Measurements from ENCODE around the gene DHH. TPM values are rescaled to one million over a fixed set of nuclear protein-coding genes. Genes with fewer than 3 reads are reported as not detected.
"Not testable (repeated sequence)": the region's sequence is repeated elsewhere in the genome, so short reads cannot be mapped to it uniquely, and the experiment has no call there.

The DHH gene
- total RNA-seq, 2 experiments from 2014 or later = 0.14 TPM; not detected in 1

GRCh38 chr12:49068879-49069506 is 25.6 kb downstream of the DHH start:
- ATAC-seq (no peak), DNase-seq (no peak)
- Mint-ChIP-seq H3K4me3 (peak overlapping the region; percentile 98), H3K4me1 (ENCODE audit: low read depth) (peaks cover 28% of the 10 kb centered on the region), H3K27me3 (no peaks in the 10 kb centered on the region), H3K36me3 (ENCODE audit: low read depth) (peaks cover 16% of the 10 kb centered on the region), H3K27ac (peak overlapping the region; percentile 90), H3K9me3 (no peaks in the 10 kb centered on the region)
- intact Hi-C loops (cut with micrococcal nuclease) = no loop called here
- TF ChIP-seq CTCF (IDR thresholded peaks at IDR 0.05) = no peak
- POLR2A ChIA-PET = interaction anchor here (1.2 to 1.9 kb wide), 5 partner anchors 10 to 61 kb away, joined by 3 to 13 read pairs (median 6); partner anchors contain the start of gene TUBA1B
- CTCF ChIA-PET = interaction anchor here (0.5 to 7.5 kb wide), 15 partner anchors 16 to 215 kb away, joined by 3 to 220 read pairs (median 5); partner anchors contain the start of genes ARF3, DHH and TUBA1B

- ChIA-PET POLR2A (interaction anchor here (0.7 to 3.6 kb wide), 4 partner anchors 40 to 185 kb away, joined by 4 to 16 read pairs (median 8); partner anchors contain the start of gene TUBA1B), CTCF (interaction anchor here (0.7 to 7.5 kb wide), 5 partner anchors 14 to 36 kb away, joined by 4 to 220 read pairs (median 56); partner anchors contain the start of gene DHH)
- peaks cover 25% of the 10 kb centered on the region for H3K4me1 Mint-ChIP-seq (ENCODE audit: low read depth)
- ATAC-seq (no peak), DNase-seq (no peak)
- no peaks in the 10 kb centered on the region for H3K27me3 Mint-ChIP-seq
- intact Hi-C loops (cut with micrococcal nuclease) = no loop called here
- no peak overlapping the region for H3K27ac Mint-ChIP-seq
- peaks cover 23% of the 10 kb centered on the region for H3K36me3 Mint-ChIP-seq (ENCODE audit: low read depth)
- H3K9me3 Mint-ChIP-seq = no peaks in the 10 kb centered on the region
- H3K4me3 Mint-ChIP-seq = no peak overlapping the region
- no peak for TF ChIP-seq CTCF (IDR thresholded peaks at IDR 0.05)
Measured at GRCh38 chr12:49066120-49066519, 28.5 kb downstream of the DHH start.

- TF ChIP-seq CTCF (IDR thresholded peaks at IDR 0.05) = no peak
- ATAC-seq (no peak), DNase-seq (no peak)
- Mint-ChIP-seq H3K4me3 (no peak overlapping the region), H3K27me3 (no peaks in the 10 kb centered on the region), H3K9me3 (no peaks in the 10 kb centered on the region), H3K4me1 (ENCODE audit: low read depth) (peaks cover 20% of the 10 kb centered on the region), H3K36me3 (ENCODE audit: low read depth) (peaks cover 25% of the 10 kb centered on the region), H3K27ac (no peak overlapping the region)
- intact Hi-C loops (cut with micrococcal nuclease) = loop anchor here (2.0 kb wide), 1 partner anchor 32 kb away; no protein-coding TSS in a partner anchor
- ChIA-PET CTCF (interaction anchor here (0.6 to 7.5 kb wide), 35 partner anchors 9 to 267 kb away, joined by 3 to 220 read pairs (median 6); partner anchors contain the start of genes ARF3, DDN, DHH and FKBP11), POLR2A (interaction anchor here (0.6 to 3.6 kb wide), 10 partner anchors 20 to 66 kb away, joined by 3 to 16 read pairs (median 6); partner anchors contain the start of gene TUBA1B)
Measured at GRCh38 chr12:49064767-49065152, 29.8 kb downstream of the DHH start.

GRCh38 chr12:49061916-49062315 is 32.7 kb downstream of the DHH start:
- DNase-seq; intact Hi-C loops (cut with micrococcal nuclease); H3K27me3 Mint-ChIP-seq; H3K27ac Mint-ChIP-seq; H3K9me3 Mint-ChIP-seq; ATAC-seq: not testable (repeated sequence)
- Mint-ChIP-seq H3K4me3 (peak overlapping the region; percentile 96), H3K36me3 (ENCODE audit: low read depth) (peaks cover 27% of the 10 kb centered on the region), H3K4me1 (ENCODE audit: low read depth) (peaks cover 25% of the 10 kb centered on the region)
- CTCF ChIA-PET = interaction anchor here (2.8 to 7.5 kb wide), 6 partner anchors 12 to 69 kb away, joined by 17 to 220 read pairs (median 41); partner anchors contain the start of genes DHH and TUBA1B
- POLR2A ChIA-PET = interaction anchor here (0.8 kb wide), 1 partner anchor 26 kb away, joined by 3 read pairs; no protein-coding TSS in a partner anchor

GRCh38 chr12:49061157-49061650 is 33.4 kb downstream of the DHH start:
- H3K27me3 Mint-ChIP-seq = no peaks in the 10 kb centered on the region
- peaks cover 32% of the 10 kb centered on the region for H3K4me1 Mint-ChIP-seq (ENCODE audit: low read depth)
- H3K27ac Mint-ChIP-seq = peak overlapping the region; percentile 98
- peak overlapping the region; percentile 96 for H3K4me3 Mint-ChIP-seq
- DNase-seq (no peak), ATAC-seq (no peak)
- CTCF ChIA-PET = interaction anchor here (1.1 to 7.5 kb wide), 3 partner anchors 19 to 70 kb away, joined by 4 to 161 read pairs (median 48); partner anchors contain the start of gene TUBA1B
- H3K9me3 Mint-ChIP-seq = no peaks in the 10 kb centered on the region
- intact Hi-C loops (cut with micrococcal nuclease) = no loop called here
- H3K36me3 Mint-ChIP-seq (ENCODE audit: low read depth) = peaks cover 27% of the 10 kb centered on the region
- POLR2A ChIA-PET = interaction anchor here (0.8 to 1.9 kb wide), 6 partner anchors 11 to 204 kb away, joined by 3 to 19 read pairs (median 5); partner anchors contain the start of gene TUBA1B
- no peak for TF ChIP-seq CTCF (IDR thresholded peaks at IDR 0.05)

Data from activated CD8-positive, alpha-beta T cell treated with anti-CD3 and anti-CD28 coated beads for 36 hours (primary cell).